GM18502 (cell line): ENCODE data around the gene CCDC15.

Experiments used
- ATAC-seq: cut with Tn5 transposase; IDR thresholded peaks from one replicate; pipeline ENCODE4 v1.9.1; 2021; ENCODE audit warnings: mild to moderate bottlenecking; ENCODE audit not compliant: unreplicated experiment, poor library complexity

Gene CCDC15

DNA sequence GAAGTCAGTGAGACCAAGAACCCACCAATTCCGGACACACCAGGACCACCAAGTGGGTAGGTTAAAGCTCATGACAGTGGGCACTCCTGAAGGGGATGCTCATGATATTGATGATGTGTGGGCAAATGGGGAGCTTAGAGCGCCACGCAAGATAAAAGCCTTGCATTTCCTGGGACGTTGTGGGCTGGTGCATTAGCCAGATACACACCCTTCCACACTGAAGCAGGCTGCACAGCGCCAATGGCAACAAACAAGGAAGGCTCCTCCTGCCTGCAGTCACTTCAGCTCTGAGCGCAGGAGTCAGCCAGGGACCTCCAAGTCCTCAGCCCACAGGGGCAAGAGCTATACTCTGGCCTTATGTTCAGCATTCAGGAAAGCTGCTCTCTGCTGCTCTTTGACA, 136.8 kb downstream of the CCDC15 start:
- ATAC-seq: no peak
